Pulmonary artery endothelial cell (primary cell): ENCODE measurements around the gene POLN. TPM values are rescaled to one million over a fixed set of nuclear protein-coding genes. Genes with fewer than 3 reads are reported as not detected.
"Not testable (repeated sequence)": the region's sequence is repeated elsewhere in the genome, so short reads cannot be mapped to it uniquely, and the experiment has no call there.

Experiments used
- DNase-seq: peaks from one replicate; pipeline ENCODE4 v3.0.0-alpha.2; 2011; ENCODE audit warnings: low read depth, low spot score
- total RNA-seq: library from RNA; depleted of rRNA; stranded (reverse); fragments of >200 nt; gene quantifications from 2 replicates; pipeline ENCODE4 v1.2.3, GENCODE V29; 2014

Gene POLN
- total RNA-seq, 1 donor from 2014 or later: 2.0 TPM

- no peak for DNase-seq
These were observed 33.8 kb upstream of the POLN start for GRCh38 chr4:2275546-2276251.

GRCh38 chr4:2275044-2275397 lies 33.1 kb upstream of the POLN start:
- DNase-seq: not testable (repeated sequence)

GRCh38 chr4:2274320-2275043 lies 32.6 kb upstream of the POLN start:
- DNase-seq: no peak

- DNase-seq: no peak
These were observed 31.9 kb upstream of the POLN start for GRCh38 chr4:2273657-2274319.

- DNase-seq: no peak
These were observed 31.3 kb upstream of the POLN start for GRCh38 chr4:2273221-2273620.

- no peak for DNase-seq
These were observed 30.9 kb upstream of the POLN start for GRCh38 chr4:2272828-2273120.

GRCh38 chr4:2272026-2272827 lies 30.3 kb upstream of the POLN start:
- DNase-seq: no peak

GRCh38 chr4:2271279-2272025 lies 29.5 kb upstream of the POLN start:
- no peak for DNase-seq

GRCh38 chr4:2270341-2271165 lies 28.6 kb upstream of the POLN start:
- no peak for DNase-seq

GRCh38 chr4:2269618-2270163 lies 27.8 kb upstream of the POLN start:
- DNase-seq: no peak

- DNase-seq: no peak
These were observed 27.2 kb upstream of the POLN start for GRCh38 chr4:2269206-2269531.

- no peak for DNase-seq
These were observed 26.7 kb upstream of the POLN start for GRCh38 chr4:2268357-2269205.

GRCh38 chr4:2267841-2268240 lies 25.9 kb upstream of the POLN start:
- DNase-seq: no peak

- DNase-seq: no peak
These were observed 25.4 kb upstream of the POLN start for GRCh38 chr4:2267320-2267811.

- no peak for DNase-seq
These were observed 24.9 kb upstream of the POLN start for GRCh38 chr4:2266821-2267220.

- DNase-seq: no peak
These were observed 24.3 kb upstream of the POLN start for GRCh38 chr4:2266181-2266580.

- DNase-seq: no peak
These were observed 23.5 kb upstream of the POLN start for GRCh38 chr4:2265113-2266110.

- DNase-seq: no peak
These were observed 22.6 kb upstream of the POLN start for GRCh38 chr4:2264481-2265041.
